ENCODE measurements around the gene TAC4.

DNA sequence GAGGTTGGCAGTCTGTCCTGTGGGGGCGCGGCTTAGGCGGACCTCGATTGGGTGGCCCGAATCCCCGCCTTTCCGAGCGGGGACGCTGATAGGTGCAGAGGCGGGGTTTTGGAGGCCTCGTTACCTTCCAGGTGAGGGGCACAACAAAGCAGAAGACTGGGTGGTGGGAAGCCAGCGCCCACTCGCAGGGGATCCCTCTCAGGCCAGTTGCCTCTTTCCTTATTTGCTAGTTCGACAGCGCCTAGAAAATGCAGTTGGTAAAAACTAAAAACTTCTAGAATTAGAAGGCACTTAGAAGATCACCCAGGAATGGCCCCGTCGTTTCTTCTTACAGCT lies 58.7 kb downstream of the TAC4 start:
- TF ChIP-seq, protein P1, sequence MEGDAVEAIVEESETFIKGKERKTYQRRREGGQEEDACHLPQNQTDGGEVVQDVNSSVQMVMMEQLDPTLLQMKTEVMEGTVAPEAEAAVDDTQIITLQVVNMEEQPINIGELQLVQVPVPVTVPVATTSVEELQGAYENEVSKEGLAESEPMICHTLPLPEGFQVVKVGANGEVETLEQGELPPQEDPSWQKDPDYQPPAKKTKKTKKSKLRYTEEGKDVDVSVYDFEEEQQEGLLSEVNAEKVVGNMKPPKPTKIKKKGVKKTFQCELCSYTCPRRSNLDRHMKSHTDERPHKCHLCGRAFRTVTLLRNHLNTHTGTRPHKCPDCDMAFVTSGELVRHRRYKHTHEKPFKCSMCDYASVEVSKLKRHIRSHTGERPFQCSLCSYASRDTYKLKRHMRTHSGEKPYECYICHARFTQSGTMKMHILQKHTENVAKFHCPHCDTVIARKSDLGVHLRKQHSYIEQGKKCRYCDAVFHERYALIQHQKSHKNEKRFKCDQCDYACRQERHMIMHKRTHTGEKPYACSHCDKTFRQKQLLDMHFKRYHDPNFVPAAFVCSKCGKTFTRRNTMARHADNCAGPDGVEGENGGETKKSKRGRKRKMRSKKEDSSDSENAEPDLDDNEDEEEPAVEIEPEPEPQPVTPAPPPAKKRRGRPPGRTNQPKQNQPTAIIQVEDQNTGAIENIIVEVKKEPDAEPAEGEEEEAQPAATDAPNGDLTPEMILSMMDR (IDR thresholded peaks at IDR 0.05; ENCODE audit: borderline replicate concordance, extremely low read depth, low read length, poor library complexity, severe bottlenecking) = no peak
- TF ChIP-seq EZH2 (IDR thresholded peaks at IDR 0.05; ENCODE audit: borderline replicate concordance, low read depth, low read length, severe bottlenecking) = no peak
